ENCODE measurements around the gene SLC15A1.

DNA sequence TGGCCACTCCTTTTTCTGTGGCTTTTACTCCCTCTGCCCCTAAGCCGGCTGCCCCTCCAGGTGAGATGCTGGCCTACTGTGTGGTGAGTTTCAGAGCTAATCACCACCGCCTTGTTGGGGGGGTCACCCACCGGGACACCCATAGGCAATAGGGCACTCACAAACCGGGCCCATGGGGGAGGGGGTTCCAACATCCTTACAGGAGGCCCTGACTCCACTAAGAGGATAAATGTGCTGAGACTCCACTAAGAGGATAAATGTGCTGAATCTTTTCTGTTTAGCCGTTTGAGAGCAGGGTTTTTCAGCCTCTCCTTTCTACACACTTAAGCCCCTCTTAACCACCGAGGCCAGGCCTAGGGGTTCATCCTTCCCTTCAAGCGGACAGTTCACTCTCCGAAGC is 73.7 kb downstream of the SLC15A1 start:
- no peak for TF ChIP-seq EZH2phosphoT487 (conservative IDR thresholded peaks at IDR 0.05; ENCODE audit: low read length)
- TF ChIP-seq, protein P1, sequence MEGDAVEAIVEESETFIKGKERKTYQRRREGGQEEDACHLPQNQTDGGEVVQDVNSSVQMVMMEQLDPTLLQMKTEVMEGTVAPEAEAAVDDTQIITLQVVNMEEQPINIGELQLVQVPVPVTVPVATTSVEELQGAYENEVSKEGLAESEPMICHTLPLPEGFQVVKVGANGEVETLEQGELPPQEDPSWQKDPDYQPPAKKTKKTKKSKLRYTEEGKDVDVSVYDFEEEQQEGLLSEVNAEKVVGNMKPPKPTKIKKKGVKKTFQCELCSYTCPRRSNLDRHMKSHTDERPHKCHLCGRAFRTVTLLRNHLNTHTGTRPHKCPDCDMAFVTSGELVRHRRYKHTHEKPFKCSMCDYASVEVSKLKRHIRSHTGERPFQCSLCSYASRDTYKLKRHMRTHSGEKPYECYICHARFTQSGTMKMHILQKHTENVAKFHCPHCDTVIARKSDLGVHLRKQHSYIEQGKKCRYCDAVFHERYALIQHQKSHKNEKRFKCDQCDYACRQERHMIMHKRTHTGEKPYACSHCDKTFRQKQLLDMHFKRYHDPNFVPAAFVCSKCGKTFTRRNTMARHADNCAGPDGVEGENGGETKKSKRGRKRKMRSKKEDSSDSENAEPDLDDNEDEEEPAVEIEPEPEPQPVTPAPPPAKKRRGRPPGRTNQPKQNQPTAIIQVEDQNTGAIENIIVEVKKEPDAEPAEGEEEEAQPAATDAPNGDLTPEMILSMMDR (IDR thresholded peaks at IDR 0.05; ENCODE audit: insufficient read depth, low read length, poor library complexity, severe bottlenecking) = no peak
